Activated naive CD4-positive, alpha-beta T cell treated with anti-CD3 and anti-CD28 coated beads, Interleukin-2, amount 50 U/mL, for 24 hours (primary cell): ENCODE results near the gene PADI6.

Source experiments
- H3K27ac Mint-ChIP-seq: one replicate; pipeline ENCODE4 v1.8.0; 2021; ENCODE audit warnings: mild to moderate bottlenecking, mixed read lengths
- H3K27me3 Mint-ChIP-seq: one replicate; pipeline ENCODE4 v1.8.0; 2021; ENCODE audit warnings: mixed read lengths
- H3K36me3 Mint-ChIP-seq: one replicate; pipeline ENCODE4 v1.8.0; 2021; ENCODE audit warnings: mixed read lengths
- H3K4me1 Mint-ChIP-seq: one replicate; pipeline ENCODE4 v1.8.0; 2021; ENCODE audit warnings: mixed read lengths
- H3K4me3 Mint-ChIP-seq: one replicate; pipeline ENCODE4 v1.8.0; 2021; ENCODE audit warnings: mild to moderate bottlenecking, mixed read lengths
- H3K9me3 Mint-ChIP-seq: one replicate; pipeline ENCODE4 v1.8.0; 2021; ENCODE audit warnings: mixed read lengths

The PADI6 gene

GRCh38 chr1:17434016-17434415 is 62.0 kb downstream of the PADI6 start:
- H3K27ac Mint-ChIP-seq, result no peak overlapping the region
- peaks cover 3% of the 10 kb centered on the region for H3K36me3 Mint-ChIP-seq
- H3K4me3 Mint-ChIP-seq, result no peak overlapping the region
- H3K27me3 Mint-ChIP-seq, result no peaks in the 10 kb centered on the region
- H3K9me3 Mint-ChIP-seq, result no peaks in the 10 kb centered on the region
- peaks cover 60% of the 10 kb centered on the region for H3K4me1 Mint-ChIP-seq

DNA sequence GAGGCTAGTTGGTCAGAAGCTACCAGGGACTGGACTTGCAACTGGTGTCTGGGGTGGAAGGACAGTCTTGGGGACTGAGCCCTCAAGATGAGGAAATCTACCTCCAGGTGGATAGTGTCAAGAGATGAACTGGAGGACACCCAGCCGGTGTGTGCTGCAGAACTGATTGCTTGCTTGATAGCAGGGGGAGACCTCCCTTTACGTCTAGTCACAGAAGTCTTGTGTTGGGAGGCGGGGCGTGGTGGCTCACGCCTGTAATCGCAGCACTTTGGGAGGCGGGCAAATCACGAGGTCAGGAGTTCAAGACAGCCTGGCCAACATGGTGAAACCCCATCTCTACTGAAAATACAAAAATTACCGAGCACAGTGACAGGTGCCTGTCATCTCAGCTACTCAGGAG is 62.6 kb downstream of the PADI6 start:
- Mint-ChIP-seq H3K27me3 (no peaks in the 10 kb centered on the region), H3K9me3 (no peaks in the 10 kb centered on the region), H3K36me3 (peaks cover 3% of the 10 kb centered on the region), H3K27ac (no peak overlapping the region), H3K4me1 (peaks cover 54% of the 10 kb centered on the region), H3K4me3 (no peak overlapping the region)

DNA sequence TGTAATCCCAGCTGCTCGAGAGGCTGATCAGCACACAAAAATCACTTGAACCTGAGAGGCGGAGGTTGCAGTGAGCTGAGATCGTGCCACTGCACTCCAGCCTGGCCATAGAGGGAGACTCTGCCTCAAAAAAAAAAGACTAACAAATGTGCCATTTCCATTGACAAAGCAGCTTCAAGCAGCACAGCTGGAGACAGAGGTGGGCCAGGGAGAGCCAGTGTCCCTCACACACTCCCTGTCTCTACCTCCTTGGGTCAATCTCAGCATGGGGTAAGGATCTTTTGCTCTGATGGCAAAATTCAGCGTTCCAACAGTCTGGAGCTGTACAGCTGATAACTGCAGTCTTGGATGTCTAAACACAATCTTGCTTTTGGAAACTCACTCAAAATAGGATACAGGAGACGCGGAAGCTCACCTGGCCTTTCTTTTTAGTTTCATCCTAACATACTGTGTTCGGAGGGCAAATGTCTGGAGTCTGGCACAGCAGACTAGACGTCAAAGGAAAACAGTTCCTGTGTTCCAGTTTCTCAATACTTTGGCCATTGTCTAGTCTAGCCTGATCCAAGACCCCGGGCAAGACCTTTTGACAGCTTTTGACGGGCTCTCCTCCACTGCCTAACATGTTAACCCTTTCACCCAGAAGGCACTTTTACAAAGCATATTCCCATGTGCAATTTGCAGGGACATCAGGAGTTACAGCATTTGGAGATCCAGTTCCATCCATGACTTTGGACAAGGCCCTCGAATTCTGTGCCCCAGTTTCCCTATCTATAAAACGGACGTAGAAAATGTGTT is 64.6 kb downstream of the PADI6 start:
- H3K4me3 Mint-ChIP-seq, result peak overlapping the region; percentile 76

DNA sequence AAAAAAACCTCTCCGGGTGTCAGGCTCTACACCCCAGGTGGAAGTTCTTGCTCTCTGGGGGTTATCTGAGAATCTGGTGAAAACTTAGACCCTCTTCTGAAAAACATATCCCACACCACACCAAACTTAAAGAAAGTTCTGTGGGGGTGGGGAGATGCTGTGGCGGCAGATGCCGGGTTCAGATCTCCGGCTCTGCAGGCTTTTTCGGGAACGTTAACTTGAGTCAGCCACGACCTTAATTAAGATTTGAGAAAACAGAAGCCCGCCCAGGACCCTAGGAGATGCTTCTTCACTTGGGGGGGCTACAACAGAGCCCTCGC is 65.2 kb downstream of the PADI6 start:
- no peaks in the 10 kb centered on the region for H3K9me3 Mint-ChIP-seq
- H3K36me3 Mint-ChIP-seq, result peaks cover 1% of the 10 kb centered on the region
- peak overlapping the region; percentile 76 for H3K4me3 Mint-ChIP-seq
- H3K27ac Mint-ChIP-seq, result peak overlapping the region; percentile 74
- peaks cover 67% of the 10 kb centered on the region for H3K4me1 Mint-ChIP-seq
- H3K27me3 Mint-ChIP-seq, result no peaks in the 10 kb centered on the region

More for the DNA sequence above, 64.6 kb downstream of the PADI6 start:
- H3K4me1 Mint-ChIP-seq, result peaks cover 67% of the 10 kb centered on the region
- peak overlapping the region; percentile 74 for H3K27ac Mint-ChIP-seq
- no peaks in the 10 kb centered on the region for H3K9me3 Mint-ChIP-seq
- peaks cover 1% of the 10 kb centered on the region for H3K36me3 Mint-ChIP-seq
- H3K27me3 Mint-ChIP-seq, result no peaks in the 10 kb centered on the region

DNA sequence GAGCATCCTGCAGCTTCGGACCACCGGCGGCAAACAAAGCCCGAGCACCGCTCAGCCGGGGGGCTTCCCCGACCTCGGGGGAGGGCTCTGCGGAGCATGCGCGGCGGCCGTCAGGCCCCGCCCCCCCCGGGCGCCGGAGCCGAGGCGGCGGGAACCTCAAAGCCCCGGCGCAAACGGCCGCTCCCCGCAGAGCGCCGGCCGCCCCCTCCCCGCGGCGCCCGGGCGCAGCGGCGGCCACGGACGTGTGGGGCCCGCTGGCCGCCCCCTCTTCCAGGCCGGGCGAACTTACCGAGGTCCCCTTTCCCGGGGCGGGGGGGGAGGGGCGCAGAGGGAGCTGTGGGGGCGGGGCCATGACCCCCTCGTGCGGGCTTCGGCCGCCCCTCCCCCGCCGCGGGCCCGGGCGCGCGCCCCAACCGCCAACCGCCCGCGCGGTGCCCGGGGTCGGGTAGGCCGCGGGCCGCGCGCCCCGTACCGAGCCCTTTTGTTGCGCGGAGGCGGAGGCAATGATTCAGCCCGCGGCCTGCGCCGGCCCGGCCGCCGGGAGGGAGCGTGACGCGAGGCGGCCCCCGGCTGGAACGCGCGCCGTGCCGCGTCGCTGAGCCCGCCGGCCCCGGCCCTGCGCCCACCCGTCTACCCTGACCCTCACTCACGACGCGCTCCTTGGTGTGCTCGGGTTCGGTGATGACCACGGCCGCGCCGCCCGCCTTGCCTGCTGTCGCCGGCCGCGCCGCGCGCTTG is 65.8 kb downstream of the PADI6 start:
- peaks cover 1% of the 10 kb centered on the region for H3K36me3 Mint-ChIP-seq
- H3K27ac Mint-ChIP-seq, result no peak overlapping the region
- no peaks in the 10 kb centered on the region for H3K9me3 Mint-ChIP-seq
- H3K27me3 Mint-ChIP-seq, result no peaks in the 10 kb centered on the region
- peak overlapping the region; percentile 76 for H3K4me3 Mint-ChIP-seq
- H3K4me1 Mint-ChIP-seq, result peaks cover 62% of the 10 kb centered on the region

GRCh38 chr1:17438318-17439249 is 66.6 kb downstream of the PADI6 start:
- Mint-ChIP-seq H3K27ac (peak overlapping the region; percentile 99), H3K9me3 (no peaks in the 10 kb centered on the region), H3K4me1 (peaks cover 56% of the 10 kb centered on the region), H3K36me3 (no peaks in the 10 kb centered on the region), H3K27me3 (no peaks in the 10 kb centered on the region), H3K4me3 (peak overlapping the region; percentile 97)

DNA sequence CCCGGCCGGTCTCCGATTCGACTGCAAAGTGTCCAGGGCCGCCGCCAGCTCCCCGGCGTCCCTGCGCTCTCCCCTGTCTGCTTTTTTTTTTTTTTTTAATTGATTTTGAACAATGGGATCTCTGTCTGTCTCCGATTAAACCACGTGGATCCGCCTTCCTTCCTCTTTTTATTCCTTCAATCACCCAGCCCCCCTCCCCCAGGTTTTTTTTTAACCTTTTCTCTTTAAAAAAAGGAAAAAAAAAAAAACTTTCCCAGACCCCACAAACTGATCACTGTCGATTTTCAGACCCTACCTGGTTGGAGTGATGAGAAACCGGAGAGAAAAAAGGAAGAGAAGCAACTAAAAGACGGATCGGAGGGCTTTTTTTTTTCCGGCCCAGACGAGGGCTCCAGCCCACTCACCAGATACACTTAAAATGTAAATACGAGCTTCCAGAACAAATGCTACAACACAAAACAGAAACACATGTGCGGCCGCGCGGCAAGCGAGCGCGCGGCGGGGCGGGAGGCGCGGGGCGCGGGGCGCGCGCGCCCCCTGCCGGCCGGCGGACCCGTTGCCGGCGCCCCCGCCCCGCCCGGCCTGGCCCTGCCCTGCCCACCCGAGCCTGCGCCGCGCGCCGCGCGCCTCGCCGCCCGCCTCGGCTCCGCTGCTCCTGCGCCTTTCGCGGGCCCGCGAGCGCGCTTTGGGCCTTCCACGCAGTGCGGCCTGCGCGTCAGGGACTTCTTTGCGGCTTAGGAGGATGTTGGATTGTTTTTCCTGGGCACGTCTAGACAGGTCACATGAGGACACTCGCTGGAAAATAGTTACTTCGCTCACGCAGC is 67.5 kb downstream of the PADI6 start, which contains the start of gene RCC2:
Gene RCC2, minus strand, starts transcription at position 428 of the 824 bp plus-strand sequence. CDS start 1,163 bp downstream, outside the sequence.
- H3K4me1 Mint-ChIP-seq, result peaks cover 48% of the 10 kb centered on the region
- H3K36me3 Mint-ChIP-seq, result no peaks in the 10 kb centered on the region
- no peaks in the 10 kb centered on the region for H3K27me3 Mint-ChIP-seq
- no peaks in the 10 kb centered on the region for H3K9me3 Mint-ChIP-seq
- H3K4me3 Mint-ChIP-seq, result peak within 1 kb of the TSS; percentile 97
- H3K27ac Mint-ChIP-seq, result peak within 1 kb of the TSS; percentile 99

DNA sequence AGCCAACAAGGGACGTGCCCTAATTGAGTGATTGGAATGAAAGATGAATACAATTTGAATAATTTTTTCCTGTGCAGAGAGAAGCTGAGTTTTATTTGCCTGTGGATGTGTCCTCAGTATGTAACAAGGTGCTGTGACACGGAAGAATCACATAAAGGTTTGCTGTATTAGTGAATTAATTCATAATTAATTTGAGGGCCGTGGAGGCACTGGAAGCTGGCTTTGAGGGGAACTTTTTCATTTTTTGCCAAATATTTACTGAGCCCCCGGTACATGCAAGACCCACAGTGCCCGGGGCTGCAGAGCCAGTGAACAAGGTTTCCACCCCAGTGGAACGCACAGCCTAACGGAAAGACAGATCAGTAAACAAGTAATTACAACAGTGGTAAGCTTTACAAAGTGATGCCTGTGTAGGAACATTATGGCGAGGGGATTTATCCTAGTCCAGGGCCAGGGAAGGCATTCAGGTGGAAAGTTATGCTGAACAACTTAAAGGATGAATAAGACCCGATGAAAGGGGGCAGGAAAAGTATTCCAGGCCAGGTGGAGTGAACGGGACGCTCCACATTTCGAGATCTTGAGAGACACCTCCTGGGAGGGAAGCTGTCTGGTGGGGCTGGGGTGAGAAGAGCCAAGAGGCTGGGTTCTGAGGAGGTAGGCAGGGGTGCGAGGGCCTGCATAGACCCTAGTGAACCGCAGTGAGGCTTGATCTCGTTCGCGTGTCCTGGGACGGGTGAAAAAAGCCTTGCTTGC is 68.3 kb downstream of the PADI6 start:
- H3K27me3 Mint-ChIP-seq, result no peaks in the 10 kb centered on the region
- no peaks in the 10 kb centered on the region for H3K36me3 Mint-ChIP-seq
- peaks cover 40% of the 10 kb centered on the region for H3K4me1 Mint-ChIP-seq
- peak overlapping the region; percentile 89 for H3K27ac Mint-ChIP-seq
- no peaks in the 10 kb centered on the region for H3K9me3 Mint-ChIP-seq
- peak overlapping the region; percentile 97 for H3K4me3 Mint-ChIP-seq

DNA sequence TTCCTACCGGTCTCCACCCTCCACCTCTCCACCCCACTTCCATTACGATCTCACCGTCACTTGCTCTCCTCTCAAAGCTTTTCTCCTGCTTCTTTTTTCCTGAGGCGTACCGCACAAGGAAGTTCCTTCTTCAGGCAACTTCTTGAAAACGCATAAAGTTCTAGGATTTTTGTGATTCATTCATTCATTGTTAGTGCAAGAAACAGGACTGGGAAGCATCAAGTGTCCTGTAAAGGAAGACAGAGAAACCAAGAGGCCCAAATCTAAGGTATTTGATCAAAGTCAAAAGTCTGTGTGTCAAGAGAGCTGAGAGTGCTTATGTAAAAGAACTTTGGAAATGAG is 68.8 kb downstream of the PADI6 start:
- Mint-ChIP-seq H3K27me3 (no peaks in the 10 kb centered on the region), H3K4me3 (peak overlapping the region; percentile 97), H3K4me1 (peaks cover 36% of the 10 kb centered on the region), H3K36me3 (no peaks in the 10 kb centered on the region), H3K27ac (peak overlapping the region; percentile 64), H3K9me3 (no peaks in the 10 kb centered on the region)

GRCh38 chr1:17441265-17441992 is 69.4 kb downstream of the PADI6 start:
- H3K4me1 Mint-ChIP-seq, result peaks cover 29% of the 10 kb centered on the region
- H3K27me3 Mint-ChIP-seq, result no peaks in the 10 kb centered on the region
- H3K4me3 Mint-ChIP-seq, result peak overlapping the region; percentile 62
- no peaks in the 10 kb centered on the region for H3K36me3 Mint-ChIP-seq
- no peaks in the 10 kb centered on the region for H3K9me3 Mint-ChIP-seq
- peak overlapping the region; percentile 59 for H3K27ac Mint-ChIP-seq

GRCh38 chr1:17441993-17442357 is 70.0 kb downstream of the PADI6 start:
- Mint-ChIP-seq H3K4me1 (peaks cover 24% of the 10 kb centered on the region), H3K27me3 (no peaks in the 10 kb centered on the region), H3K36me3 (no peaks in the 10 kb centered on the region), H3K9me3 (no peaks in the 10 kb centered on the region), H3K27ac (peak overlapping the region; percentile 23), H3K4me3 (peak overlapping the region; percentile 62)

GRCh38 chr1:17442841-17443240 is 70.8 kb downstream of the PADI6 start:
- no peak overlapping the region for H3K27ac Mint-ChIP-seq
- no peaks in the 10 kb centered on the region for H3K36me3 Mint-ChIP-seq
- H3K4me1 Mint-ChIP-seq, result peaks cover 23% of the 10 kb centered on the region

GRCh38 chr1:17447501-17447992 is 75.6 kb downstream of the PADI6 start:
- Mint-ChIP-seq H3K4me3 (no peak overlapping the region), H3K4me1 (no peaks in the 10 kb centered on the region), H3K27me3 (no peaks in the 10 kb centered on the region), H3K36me3 (no peaks in the 10 kb centered on the region), H3K9me3 (no peaks in the 10 kb centered on the region), H3K27ac (no peak overlapping the region)

More at GRCh38 chr1:17442841-17443240, 70.8 kb downstream of the PADI6 start:
- Mint-ChIP-seq H3K9me3 (no peaks in the 10 kb centered on the region), H3K4me3 (no peak overlapping the region), H3K27me3 (no peaks in the 10 kb centered on the region)
